A549 (cell line): Measurements from ENCODE around the gene ARHGAP4. TPM values are rescaled to one million over a fixed set of nuclear protein-coding genes. Genes with fewer than 3 reads are reported as not detected.

Source experiments
- ATAC-seq, 2 experiments: fragments of 200-7000 bp in 1 of 2; fragments of >200 bp in 1 of 2; cut with Nextera tagmentation in 1 of 2; cut with Tn5 transposase in 1 of 2; 3 replicates each; pipeline versions ENCODE4 v1.8.0 to v1.9.1; 2018 to 2020; ENCODE audit warnings: mild to moderate bottlenecking in 1 of 2, moderate library complexity in 1 of 2
- CTCF ChIA-PET: fragments of 300-600 bp; sonication (Branson Sonifier 250); formaldehyde crosslinking; extraction: SDS; loops from one replicate; lab custom pipeline; 2021; ENCODE audit warnings: antibody characterized with exemption, inconsistent platforms; lab: Yijun Ruan, JAX
- POLR2A ChIA-PET: fragments of 350-600 bp; formaldehyde crosslinking; extraction: SDS; loops from one replicate; lab custom pipeline; 2021; ENCODE audit warnings: antibody characterized with exemption, inconsistent platforms; lab: Yijun Ruan, JAX
- DNase-seq, 2 experiments: peaks; one replicate each; pipeline versions ENCODE4 v3.0.0 to v3.0.0-alpha.2; 2011 to 2016; ENCODE audit warnings: low read depth in 1 of 2, low spot score in 1 of 2
- FAIRE-seq: peaks from 2 replicates; lab custom pipeline; 2011; peaks lifted over from hg19 to GRCh38; lab: Jason Lieb, UNC
- H3K27ac ChIP-seq, 2 experiments: fragments of >200 bp; sonication (Bioruptor Twin); formaldehyde crosslinking; 3 replicates each; pipeline ENCODE4 v1.5.1; 2016 to 2017
- H3K4me1 ChIP-seq: fragments of >200 bp; sonication (Bioruptor Twin); formaldehyde crosslinking; 3 replicates; pipeline ENCODE4 v1.6.1; 2016
- H3K4me2 ChIP-seq: fragments of >200 bp; sonication (Bioruptor Twin); formaldehyde crosslinking; 3 replicates; pipeline ENCODE4 v1.6.1; 2016
- H3K4me3 ChIP-seq: fragments of >200 bp; sonication (Bioruptor Twin); formaldehyde crosslinking; 3 replicates; pipeline ENCODE4 v1.5.1; 2016
- H3K9me3 ChIP-seq: fragments of >200 bp; sonication (Bioruptor Twin); formaldehyde crosslinking; 3 replicates; pipeline ENCODE4 v1.6.1; 2016
- CBX2 ChIP-seq: fragments of 200-600 bp; sonication (generic); IDR thresholded peaks from 2 replicates; pipeline ENCODE4 v1.6.1; 2016; ENCODE audit warnings: low read depth, mild to moderate bottlenecking, borderline replicate concordance
- EP300 ChIP-seq, 2 experiments: fragments of >200 bp; sonication (Bioruptor Twin); formaldehyde crosslinking; IDR thresholded peaks; 2 replicates in 1 of 2; 3 replicates in 1 of 2; pipeline ENCODE4 v1.6.1; 2016 to 2017
- ESRRA ChIP-seq: fragments of 150-350 bp; IDR thresholded peaks from 2 replicates; pipeline ENCODE4 v1.6.1; 2014; ENCODE audit warnings: mild to moderate bottlenecking, low read length, borderline replicate concordance
- FOSB ChIP-seq: fragments of 250-450 bp; sonication (Bioruptor Pico); IDR thresholded peaks from 2 replicates; pipeline ENCODE4 v1.5.0; 2020; ENCODE audit warnings: mild to moderate bottlenecking, moderate library complexity
- FOXS1 ChIP-seq: fragments of 250-450 bp; sonication (Bioruptor Pico); IDR thresholded peaks from 2 replicates; pipeline ENCODE4 v1.5.0; 2020; ENCODE audit warnings: mild to moderate bottlenecking, moderate library complexity
- HEYL ChIP-seq: fragments of 250-450 bp; sonication (Bioruptor Pico); IDR thresholded peaks from 2 replicates; pipeline ENCODE4 v1.8.0; 2021; ENCODE audit warnings: mild to moderate bottlenecking, moderate library complexity
- HOXB5 ChIP-seq: fragments of 250-450 bp; sonication (Bioruptor Pico); IDR thresholded peaks from 2 replicates; pipeline ENCODE4 v1.5.0; 2020; ENCODE audit warnings: mild to moderate bottlenecking, moderate library complexity
- JUN ChIP-seq, 2 experiments: fragments of >200 bp; sonication (Bioruptor Twin); formaldehyde crosslinking; IDR thresholded peaks; 2 replicates in 1 of 2; 3 replicates in 1 of 2; pipeline ENCODE4 v1.6.1; 2016 to 2017
- MAFK ChIP-seq: fragments of 450-650 bp; IDR thresholded peaks from 2 replicates; pipeline ENCODE4 v1.6.1; 2014; ENCODE audit not compliant: partially characterized antibody
- MAX ChIP-seq: IDR thresholded peaks from 2 replicates; pipeline ENCODE4 v1.6.1; 2012
- NPAS2 ChIP-seq: fragments of 250-450 bp; sonication (Bioruptor Pico); IDR thresholded peaks from 2 replicates; pipeline ENCODE4 v1.8.0; 2022; ENCODE audit warnings: mild to moderate bottlenecking, moderate library complexity, borderline replicate concordance
- PBX3 ChIP-seq: IDR thresholded peaks from 2 replicates; pipeline ENCODE4 v1.6.1; 2012
- PHF8 ChIP-seq: fragments of 200-600 bp; sonication (generic); IDR thresholded peaks from 2 replicates; pipeline ENCODE4 v1.6.1; 2016; ENCODE audit warnings: low read depth, mild to moderate bottlenecking, antibody characterized with exemption, moderate library complexity, borderline replicate concordance
- REST ChIP-seq: fragments of 200-600 bp; sonication (generic); IDR thresholded peaks from 2 replicates; pipeline ENCODE4 v1.6.1; 2016; ENCODE audit warnings: antibody characterized with exemption, mild to moderate bottlenecking, moderate library complexity
- RFX5 ChIP-seq: fragments of 450-650 bp; IDR thresholded peaks from 2 replicates; pipeline ENCODE4 v1.7.1; 2014; ENCODE audit warnings: antibody characterized with exemption, mild to moderate bottlenecking, moderate library complexity
- RNF2 ChIP-seq: fragments of 200-600 bp; sonication (generic); IDR thresholded peaks from 2 replicates; pipeline ENCODE4 v1.6.1; 2016; ENCODE audit warnings: low read depth, mild to moderate bottlenecking, antibody characterized with exemption, moderate library complexity, borderline replicate concordance
- USF2 ChIP-seq: fragments of 450-650 bp; IDR thresholded peaks from 2 replicates; pipeline ENCODE4 v1.6.1; 2014; ENCODE audit warnings: antibody characterized with exemption
- ZC3H11A ChIP-seq: fragments of 450-650 bp; IDR thresholded peaks from 2 replicates; pipeline ENCODE4 v1.6.1; 2014; ENCODE audit warnings: antibody characterized with exemption, mild to moderate bottlenecking
- WGBS: methylation state at CpG from one replicate; pipeline ENCODE4 v1.1.6; 2017; ENCODE audit errors: missing lambda C conversion rate; 5-methylcytosine and 5-hydroxymethylcytosine counted together
- polyA plus RNA-seq, 4 experiments: library from polyadenylated mRNA; depleted of rRNA in 3 of 4; stranded (reverse); fragments of >200 nt; fragmentation: RNase III in 1 of 4; extraction: RNeasy Plus Mini Kit Qiagen cat#74134 plus additional on column Dnase treatment in 1 of 4; gene quantifications; 2 replicates in 3 of 4; 3 replicates in 1 of 4; pipeline ENCODE4 v1.2.3, GENCODE V29; 2011 to 2017

ARHGAP4 gene
- polyA plus RNA-seq, 2 of the 4 experiments (the other 2 are of a cell fraction): 0.78 to 0.98 TPM

- Histone ChIP-seq H3K4me3 (no peak overlapping the region), H3K4me1 (no peaks in the 10 kb centered on the region), H3K9me3 (no peaks in the 10 kb centered on the region), H3K4me2 (no peak overlapping the region), H3K27ac (no peak overlapping the region)
- FAIRE-seq: no peak
- POLR2A ChIA-PET: no interaction called here
- no peak for ATAC-seq
- CTCF ChIA-PET: interaction anchor here (0.7 kb wide), 1 partner anchor 1703 kb away, joined by 3 read pairs; no protein-coding TSS in a partner anchor
- TF ChIP-seq REST: no peak
- no peak for TF ChIP-seq MAX
- no peak for TF ChIP-seq ESRRA
- no peak for TF ChIP-seq EP300 (IDR thresholded peaks at IDR 0.05)
- TF ChIP-seq HEYL (CRISPR knock-in tag): no peak
- no peak for TF ChIP-seq PBX3
- no peak for TF ChIP-seq CBX2
- no peak for TF ChIP-seq FOSB (CRISPR knock-in tag)
- no peak for TF ChIP-seq USF2
- WGBS: 80% methylated on average over 1 of the region's 30 CpGs
- DNase-seq: no peak
Measured at GRCh38 chrX:153864561-153865320, 61.3 kb downstream of the ARHGAP4 start.

- ChIA-PET CTCF (interaction anchor here (0.7 to 1.2 kb wide), 2 partner anchors 59 to 1755 kb away, joined by 3 read pairs; no protein-coding TSS in a partner anchor), POLR2A (no interaction called here)
- Histone ChIP-seq H3K27ac (no peak overlapping the region), H3K4me2 (no peak overlapping the region), H3K4me3 (no peak overlapping the region), H3K9me3 (no peaks in the 10 kb centered on the region), H3K4me1 (no peaks in the 10 kb centered on the region)
- DNase-seq (no peak), ATAC-seq (no peak), FAIRE-seq (no peak)
- TF ChIP-seq PHF8 (no peak), PBX3 (no peak), EP300 (IDR thresholded peaks at IDR 0.05) (no peak), RNF2 (no peak), JUN (IDR thresholded peaks at IDR 0.05) (no peak), HOXB5 (CRISPR knock-in tag) (no peak), NPAS2 (CRISPR knock-in tag) (no peak), FOXS1 (no peak), REST (no peak), MAFK (no peak), RFX5 (no peak), ZC3H11A (no peak)
- 59% methylated on average over 4 of the region's 10 CpGs for WGBS
Measured at GRCh38 chrX:153864101-153864500, 62.0 kb downstream of the ARHGAP4 start.
